ENCODE data around the gene PIK3R4.

The PIK3R4 gene

GRCh38 chr3:130699765-130700164, 46.9 kb downstream of the PIK3R4 start:
- Histone ChIP-seq H3K9me3 (ENCODE audit: low read length) (no peaks in the 10 kb centered on the region), H3K27me3 (ENCODE audit: insufficient read depth, low read length) (no peaks in the 10 kb centered on the region), H3K4me3 (ENCODE audit: low read length) (no peak overlapping the region), H2AFZ (ENCODE audit: low read depth, low read length) (no peak overlapping the region), H3K4me1 (ENCODE audit: insufficient read depth, low read length) (no peaks in the 10 kb centered on the region), H3K36me3 (ENCODE audit: insufficient read depth, low read length) (peaks cover 43% of the 10 kb centered on the region)

GRCh38 chr3:130693314-130693713, 53.3 kb downstream of the PIK3R4 start:
- Histone ChIP-seq H2AFZ (ENCODE audit: low read depth, low read length) (no peak overlapping the region), H3K27me3 (ENCODE audit: insufficient read depth, low read length) (no peaks in the 10 kb centered on the region), H3K36me3 (ENCODE audit: insufficient read depth, low read length) (peaks cover 26% of the 10 kb centered on the region), H3K4me1 (ENCODE audit: insufficient read depth, low read length) (no peaks in the 10 kb centered on the region), H3K4me3 (ENCODE audit: low read length) (no peak overlapping the region), H3K9me3 (ENCODE audit: low read length) (no peaks in the 10 kb centered on the region)

GRCh38 chr3:130692455-130692854, 54.2 kb downstream of the PIK3R4 start:
- Histone ChIP-seq H3K4me3 (ENCODE audit: low read length) (no peak overlapping the region), H3K27me3 (ENCODE audit: insufficient read depth, low read length) (no peaks in the 10 kb centered on the region), H3K36me3 (ENCODE audit: insufficient read depth, low read length) (peaks cover 29% of the 10 kb centered on the region), H2AFZ (ENCODE audit: low read depth, low read length) (no peak overlapping the region), H3K9me3 (ENCODE audit: low read length) (no peaks in the 10 kb centered on the region), H3K4me1 (ENCODE audit: insufficient read depth, low read length) (no peaks in the 10 kb centered on the region)

- no peak overlapping the region for H2AFZ ChIP-seq (ENCODE audit: low read depth, low read length)
- H3K27me3 ChIP-seq (ENCODE audit: insufficient read depth, low read length) = no peaks in the 10 kb centered on the region
- peaks cover 31% of the 10 kb centered on the region for H3K36me3 ChIP-seq (ENCODE audit: insufficient read depth, low read length)
- no peaks in the 10 kb centered on the region for H3K4me1 ChIP-seq (ENCODE audit: insufficient read depth, low read length)
- H3K4me3 ChIP-seq (ENCODE audit: low read length) = no peak overlapping the region
- H3K9me3 ChIP-seq (ENCODE audit: low read length) = no peaks in the 10 kb centered on the region
Observed at GRCh38 chr3:130688697-130689470, 57.7 kb downstream of the PIK3R4 start.

- Histone ChIP-seq H3K9me3 (ENCODE audit: low read length) (no peaks in the 10 kb centered on the region), H3K4me3 (ENCODE audit: low read length) (no peak overlapping the region), H3K4me1 (ENCODE audit: insufficient read depth, low read length) (no peaks in the 10 kb centered on the region), H3K27me3 (ENCODE audit: insufficient read depth, low read length) (no peaks in the 10 kb centered on the region), H3K36me3 (ENCODE audit: insufficient read depth, low read length) (peaks cover 38% of the 10 kb centered on the region), H2AFZ (ENCODE audit: low read depth, low read length) (no peak overlapping the region)
Observed at GRCh38 chr3:130688015-130688688, 58.5 kb downstream of the PIK3R4 start.

- no peak overlapping the region for H2AFZ ChIP-seq (ENCODE audit: low read depth, low read length)
- H3K9me3 ChIP-seq (ENCODE audit: low read length) = no peaks in the 10 kb centered on the region
- peaks cover 47% of the 10 kb centered on the region for H3K36me3 ChIP-seq (ENCODE audit: insufficient read depth, low read length)
- H3K4me1 ChIP-seq (ENCODE audit: insufficient read depth, low read length) = no peaks in the 10 kb centered on the region
- no peaks in the 10 kb centered on the region for H3K27me3 ChIP-seq (ENCODE audit: insufficient read depth, low read length)
- H3K4me3 ChIP-seq (ENCODE audit: low read length) = no peak overlapping the region
Observed at GRCh38 chr3:130687327-130687726, 59.3 kb downstream of the PIK3R4 start.

- Histone ChIP-seq H3K4me1 (ENCODE audit: insufficient read depth, low read length) (no peaks in the 10 kb centered on the region), H3K4me3 (ENCODE audit: low read length) (no peak overlapping the region), H2AFZ (ENCODE audit: low read depth, low read length) (no peak overlapping the region), H3K27me3 (ENCODE audit: insufficient read depth, low read length) (no peaks in the 10 kb centered on the region), H3K9me3 (ENCODE audit: low read length) (no peaks in the 10 kb centered on the region), H3K36me3 (ENCODE audit: insufficient read depth, low read length) (peaks cover 47% of the 10 kb centered on the region)
Observed at GRCh38 chr3:130686833-130687232, 59.8 kb downstream of the PIK3R4 start.

GRCh38 chr3:130682131-130682530, 64.5 kb downstream of the PIK3R4 start:
- Histone ChIP-seq H3K36me3 (ENCODE audit: insufficient read depth, low read length) (peaks cover 54% of the 10 kb centered on the region), H3K4me3 (ENCODE audit: low read length) (no peak overlapping the region), H3K4me1 (ENCODE audit: insufficient read depth, low read length) (no peaks in the 10 kb centered on the region), H3K27me3 (ENCODE audit: insufficient read depth, low read length) (no peaks in the 10 kb centered on the region), H2AFZ (ENCODE audit: low read depth, low read length) (no peak overlapping the region), H3K9me3 (ENCODE audit: low read length) (no peaks in the 10 kb centered on the region)

- Histone ChIP-seq H3K9me3 (ENCODE audit: low read length) (no peaks in the 10 kb centered on the region), H3K4me3 (ENCODE audit: low read length) (no peak overlapping the region), H3K27me3 (ENCODE audit: insufficient read depth, low read length) (no peaks in the 10 kb centered on the region), H3K4me1 (ENCODE audit: insufficient read depth, low read length) (no peaks in the 10 kb centered on the region), H3K36me3 (ENCODE audit: insufficient read depth, low read length) (peaks cover 58% of the 10 kb centered on the region), H2AFZ (ENCODE audit: low read depth, low read length) (no peak overlapping the region)
Observed at GRCh38 chr3:130679218-130679617, 67.4 kb downstream of the PIK3R4 start.

GRCh38 chr3:130677343-130677742, 69.3 kb downstream of the PIK3R4 start:
- no peaks in the 10 kb centered on the region for H3K9me3 ChIP-seq (ENCODE audit: low read length)
- no peak overlapping the region for H3K4me3 ChIP-seq (ENCODE audit: low read length)
- H2AFZ ChIP-seq (ENCODE audit: low read depth, low read length) = no peak overlapping the region
- peaks cover 44% of the 10 kb centered on the region for H3K36me3 ChIP-seq (ENCODE audit: insufficient read depth, low read length)
- no peaks in the 10 kb centered on the region for H3K4me1 ChIP-seq (ENCODE audit: insufficient read depth, low read length)
- H3K27me3 ChIP-seq (ENCODE audit: insufficient read depth, low read length) = no peaks in the 10 kb centered on the region

- Histone ChIP-seq H3K36me3 (ENCODE audit: insufficient read depth, low read length) (peaks cover 12% of the 10 kb centered on the region), H3K4me1 (ENCODE audit: insufficient read depth, low read length) (no peaks in the 10 kb centered on the region), H2AFZ (ENCODE audit: low read depth, low read length) (no peak overlapping the region), H3K9me3 (ENCODE audit: low read length) (no peaks in the 10 kb centered on the region), H3K4me3 (ENCODE audit: low read length) (no peak overlapping the region), H3K27me3 (ENCODE audit: insufficient read depth, low read length) (no peaks in the 10 kb centered on the region)
Observed at GRCh38 chr3:130671545-130672312, 74.9 kb downstream of the PIK3R4 start.

GRCh38 chr3:130669740-130670139, 76.9 kb downstream of the PIK3R4 start:
- no peak overlapping the region for H3K4me3 ChIP-seq (ENCODE audit: low read length)
- no peaks in the 10 kb centered on the region for H3K4me1 ChIP-seq (ENCODE audit: insufficient read depth, low read length)
- H3K9me3 ChIP-seq (ENCODE audit: low read length) = no peaks in the 10 kb centered on the region
- no peak overlapping the region for H2AFZ ChIP-seq (ENCODE audit: low read depth, low read length)
- H3K27me3 ChIP-seq (ENCODE audit: insufficient read depth, low read length) = no peaks in the 10 kb centered on the region
- H3K36me3 ChIP-seq (ENCODE audit: insufficient read depth, low read length) = peaks cover 7% of the 10 kb centered on the region

- H3K4me1 ChIP-seq (ENCODE audit: insufficient read depth, low read length) = no peaks in the 10 kb centered on the region
- no peak overlapping the region for H3K4me3 ChIP-seq (ENCODE audit: low read length)
- H3K27me3 ChIP-seq (ENCODE audit: insufficient read depth, low read length) = no peaks in the 10 kb centered on the region
- no peak overlapping the region for H2AFZ ChIP-seq (ENCODE audit: low read depth, low read length)
- no peaks in the 10 kb centered on the region for H3K9me3 ChIP-seq (ENCODE audit: low read length)
- H3K36me3 ChIP-seq (ENCODE audit: insufficient read depth, low read length) = peaks cover 2% of the 10 kb centered on the region
Observed at GRCh38 chr3:130663092-130663491, 83.5 kb downstream of the PIK3R4 start.

Data from neuron (in vitro differentiated cells).